ENCODE data around the gene EHMT1.

The EHMT1 gene

DNA sequence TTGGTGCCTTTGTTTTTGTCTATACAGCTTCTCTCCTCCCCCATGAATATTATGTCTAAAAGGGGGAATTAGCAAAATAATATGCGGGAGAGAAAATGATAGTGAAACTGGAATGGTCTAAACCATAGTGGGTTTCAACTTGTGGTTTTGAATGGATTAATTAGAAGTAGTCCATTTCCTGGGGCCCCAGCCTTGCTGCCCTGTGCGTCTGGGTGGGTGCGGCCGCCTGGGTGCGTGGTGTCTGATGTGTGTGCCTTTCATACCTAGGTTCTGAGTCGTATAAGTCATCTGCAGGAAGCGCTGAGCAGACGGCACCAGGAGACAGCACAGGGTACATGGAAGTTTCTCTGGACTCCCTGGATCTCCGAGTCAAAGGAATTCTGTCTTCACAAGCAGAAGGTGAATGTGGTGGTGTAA is 138.8 kb downstream of the EHMT1 start:
- H3K4me3 ChIP-seq (ENCODE audit: low read depth, low read length) = no peak overlapping the region
- no peak overlapping the region for H3K9ac ChIP-seq (ENCODE audit: low read depth, low read length)
- H3K27me3 ChIP-seq (ENCODE audit: control insufficient read depth, insufficient read depth, low read length) = no peaks in the 10 kb centered on the region
- H3K36me3 ChIP-seq (ENCODE audit: control insufficient read depth, insufficient read depth, low read length) = peaks cover 41% of the 10 kb centered on the region
- H3K9me3 ChIP-seq (ENCODE audit: control insufficient read depth, insufficient read depth, low read length) = no peaks in the 10 kb centered on the region
- H3K4me1 ChIP-seq (ENCODE audit: control insufficient read depth, insufficient read depth, low read length) = no peaks in the 10 kb centered on the region

DNA sequence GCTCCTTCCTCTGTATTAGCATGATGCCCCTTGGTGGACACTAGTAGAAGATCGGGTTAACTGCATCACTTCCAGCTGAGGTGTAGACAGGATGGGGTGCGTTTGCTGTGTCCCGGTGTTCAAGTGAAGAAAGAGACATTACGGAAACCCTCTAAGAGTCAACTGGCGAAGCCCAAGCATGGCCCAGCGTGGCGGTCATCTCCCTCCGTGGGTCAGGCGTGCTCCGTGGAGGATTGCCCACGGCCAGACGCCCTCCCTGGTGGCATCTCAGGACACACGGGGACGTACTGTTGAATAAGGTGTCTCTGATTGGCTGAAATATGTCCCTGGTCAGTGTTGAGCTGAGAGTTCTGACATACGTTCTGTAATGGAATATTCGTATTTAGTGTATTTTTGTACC is 139.3 kb downstream of the EHMT1 start:
- Histone ChIP-seq H3K9me3 (ENCODE audit: control insufficient read depth, insufficient read depth, low read length) (no peaks in the 10 kb centered on the region), H3K4me1 (ENCODE audit: control insufficient read depth, insufficient read depth, low read length) (no peaks in the 10 kb centered on the region), H3K4me3 (ENCODE audit: low read depth, low read length) (no peak overlapping the region), H3K36me3 (ENCODE audit: control insufficient read depth, insufficient read depth, low read length) (peaks cover 41% of the 10 kb centered on the region), H3K27me3 (ENCODE audit: control insufficient read depth, insufficient read depth, low read length) (no peaks in the 10 kb centered on the region), H3K9ac (ENCODE audit: low read depth, low read length) (no peak overlapping the region)

DNA sequence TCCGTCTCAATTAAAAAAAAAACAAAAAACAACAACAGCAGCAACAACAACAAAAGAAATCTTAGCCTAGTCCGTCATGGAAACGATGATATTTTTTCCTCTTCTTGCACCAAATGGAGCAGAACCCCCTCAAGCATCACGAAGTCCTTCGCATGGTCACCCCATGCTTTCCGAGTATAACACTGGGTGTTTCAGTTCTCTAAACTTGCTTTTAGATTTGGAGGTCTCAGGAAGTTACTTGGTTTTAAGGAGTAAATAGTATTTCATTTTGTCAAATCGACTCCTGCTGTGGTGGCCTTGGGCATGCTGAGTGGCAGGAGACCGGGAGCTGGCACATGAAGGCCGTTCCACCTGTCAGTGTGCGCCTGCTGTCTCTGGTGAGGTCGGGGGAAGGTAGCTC is 140.3 kb downstream of the EHMT1 start:
- H3K27me3 ChIP-seq (ENCODE audit: control insufficient read depth, insufficient read depth, low read length) = no peaks in the 10 kb centered on the region
- peaks cover 46% of the 10 kb centered on the region for H3K36me3 ChIP-seq (ENCODE audit: control insufficient read depth, insufficient read depth, low read length)
- H3K4me1 ChIP-seq (ENCODE audit: control insufficient read depth, insufficient read depth, low read length) = no peaks in the 10 kb centered on the region
- H3K9ac ChIP-seq (ENCODE audit: low read depth, low read length) = no peak overlapping the region
- H3K4me3 ChIP-seq (ENCODE audit: low read depth, low read length) = no peak overlapping the region
- H3K9me3 ChIP-seq (ENCODE audit: control insufficient read depth, insufficient read depth, low read length) = no peaks in the 10 kb centered on the region

DNA sequence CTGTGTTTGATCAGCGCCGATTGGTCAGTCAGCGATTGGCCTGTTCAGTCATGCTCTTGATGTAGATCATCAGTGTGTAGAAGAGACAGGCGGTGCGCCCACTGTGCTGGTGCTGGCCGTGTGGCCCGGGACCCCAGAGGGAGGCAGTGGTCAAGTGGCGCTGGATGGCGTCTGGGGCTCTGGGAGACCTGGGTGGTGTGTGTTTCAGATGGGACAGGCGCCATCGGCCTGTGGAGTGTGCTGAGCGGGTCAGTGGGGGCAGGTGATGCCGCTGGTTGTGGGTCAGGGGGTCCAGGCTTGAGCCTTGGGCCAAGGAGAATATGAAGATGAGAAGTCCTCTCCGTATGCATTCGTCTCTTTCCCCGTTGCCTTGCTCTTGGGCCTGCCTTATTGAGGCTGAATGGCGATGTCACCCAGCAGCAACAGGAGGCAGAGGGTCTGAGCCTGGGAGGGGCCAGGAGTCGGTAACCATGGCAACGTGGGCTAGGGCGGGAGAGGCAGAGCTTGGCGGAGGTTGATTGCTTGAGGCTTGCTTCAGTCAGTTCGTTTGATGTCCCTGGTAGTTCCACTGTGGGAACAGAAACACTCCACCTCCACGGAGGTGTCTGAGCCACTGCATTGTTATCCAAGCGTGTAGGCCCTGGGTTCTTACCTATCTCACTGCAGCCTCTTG is 141.0 kb downstream of the EHMT1 start:
- H3K36me3 ChIP-seq (ENCODE audit: control insufficient read depth, insufficient read depth, low read length) = peaks cover 43% of the 10 kb centered on the region
- no peak overlapping the region for H3K9ac ChIP-seq (ENCODE audit: low read depth, low read length)
- H3K27me3 ChIP-seq (ENCODE audit: control insufficient read depth, insufficient read depth, low read length) = no peaks in the 10 kb centered on the region
- H3K9me3 ChIP-seq (ENCODE audit: control insufficient read depth, insufficient read depth, low read length) = no peaks in the 10 kb centered on the region
- no peak overlapping the region for H3K4me3 ChIP-seq (ENCODE audit: low read depth, low read length)
- no peaks in the 10 kb centered on the region for H3K4me1 ChIP-seq (ENCODE audit: control insufficient read depth, insufficient read depth, low read length)

DNA sequence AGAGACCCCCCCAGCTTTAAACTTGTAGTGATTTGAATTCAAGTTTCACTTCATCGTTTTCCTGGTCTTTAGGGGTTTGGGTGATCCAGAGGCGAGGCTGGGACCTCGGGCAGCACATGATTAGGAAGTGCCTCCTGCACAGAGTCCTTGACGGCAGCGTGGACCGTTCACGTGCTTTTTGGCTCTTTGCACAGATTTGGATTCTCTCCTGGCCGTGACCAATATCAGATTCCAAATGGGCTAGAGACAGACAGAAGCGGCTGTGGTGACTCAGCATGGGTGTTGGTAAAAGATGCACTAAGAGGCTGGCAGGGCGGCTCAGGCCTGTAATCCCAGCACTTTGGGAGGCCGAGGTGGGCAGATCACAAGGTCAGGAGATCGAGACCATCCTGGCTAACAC is 141.6 kb downstream of the EHMT1 start:
- Histone ChIP-seq H3K4me3 (ENCODE audit: low read depth, low read length) (no peak overlapping the region), H3K9me3 (ENCODE audit: control insufficient read depth, insufficient read depth, low read length) (no peaks in the 10 kb centered on the region), H3K4me1 (ENCODE audit: control insufficient read depth, insufficient read depth, low read length) (no peaks in the 10 kb centered on the region), H3K9ac (ENCODE audit: low read depth, low read length) (no peak overlapping the region), H3K27me3 (ENCODE audit: control insufficient read depth, insufficient read depth, low read length) (no peaks in the 10 kb centered on the region), H3K36me3 (ENCODE audit: control insufficient read depth, insufficient read depth, low read length) (peaks cover 37% of the 10 kb centered on the region)

DNA sequence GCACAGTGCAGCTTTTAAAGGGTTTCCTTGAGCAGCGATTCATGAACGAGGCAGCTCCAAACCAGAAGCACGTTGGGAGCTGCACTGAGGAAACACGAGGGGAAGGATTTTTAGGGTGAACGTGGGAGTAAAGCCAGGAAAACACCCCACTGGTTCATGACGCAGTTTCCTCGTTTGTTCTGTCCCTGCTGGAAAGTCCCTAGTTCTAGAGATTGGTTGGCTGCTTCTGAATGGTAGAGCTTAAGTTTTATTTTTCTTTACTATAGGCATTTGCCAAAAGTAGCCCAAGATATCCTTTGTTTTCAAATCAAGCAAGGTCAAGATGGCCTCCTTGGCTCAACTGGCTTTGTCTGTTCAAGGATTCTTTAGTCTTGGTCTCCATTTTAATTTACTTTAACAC is 142.2 kb downstream of the EHMT1 start:
- no peak overlapping the region for H3K9ac ChIP-seq (ENCODE audit: low read depth, low read length)
- H3K9me3 ChIP-seq (ENCODE audit: control insufficient read depth, insufficient read depth, low read length) = no peaks in the 10 kb centered on the region
- no peaks in the 10 kb centered on the region for H3K27me3 ChIP-seq (ENCODE audit: control insufficient read depth, insufficient read depth, low read length)
- peaks cover 37% of the 10 kb centered on the region for H3K36me3 ChIP-seq (ENCODE audit: control insufficient read depth, insufficient read depth, low read length)
- H3K4me3 ChIP-seq (ENCODE audit: low read depth, low read length) = no peak overlapping the region
- H3K4me1 ChIP-seq (ENCODE audit: control insufficient read depth, insufficient read depth, low read length) = no peaks in the 10 kb centered on the region

DNA sequence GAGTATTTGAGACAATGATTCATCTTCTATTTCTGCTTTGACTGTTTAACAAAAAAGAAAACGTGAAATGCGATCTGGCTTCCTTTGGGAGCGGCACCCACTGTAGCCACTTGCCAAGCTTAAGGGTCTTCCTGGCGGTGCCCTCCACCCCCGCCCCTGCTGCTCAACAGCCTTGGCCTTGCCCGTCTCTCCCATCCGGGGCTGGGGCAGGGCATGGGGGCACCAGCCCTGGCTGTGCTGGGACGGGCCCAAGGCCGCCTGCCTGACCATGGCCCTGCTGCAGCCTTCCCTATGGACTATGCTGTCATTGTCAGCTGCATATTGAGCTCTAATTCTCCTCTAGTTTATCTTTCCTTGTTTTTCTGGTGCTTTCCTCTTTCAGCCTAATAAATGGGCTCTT is 143.0 kb downstream of the EHMT1 start:
- no peaks in the 10 kb centered on the region for H3K27me3 ChIP-seq (ENCODE audit: control insufficient read depth, insufficient read depth, low read length)
- H3K4me3 ChIP-seq (ENCODE audit: low read depth, low read length) = no peak overlapping the region
- no peaks in the 10 kb centered on the region for H3K4me1 ChIP-seq (ENCODE audit: control insufficient read depth, insufficient read depth, low read length)
- peaks cover 42% of the 10 kb centered on the region for H3K36me3 ChIP-seq (ENCODE audit: control insufficient read depth, insufficient read depth, low read length)
- no peak overlapping the region for H3K9ac ChIP-seq (ENCODE audit: low read depth, low read length)
- no peaks in the 10 kb centered on the region for H3K9me3 ChIP-seq (ENCODE audit: control insufficient read depth, insufficient read depth, low read length)

DNA sequence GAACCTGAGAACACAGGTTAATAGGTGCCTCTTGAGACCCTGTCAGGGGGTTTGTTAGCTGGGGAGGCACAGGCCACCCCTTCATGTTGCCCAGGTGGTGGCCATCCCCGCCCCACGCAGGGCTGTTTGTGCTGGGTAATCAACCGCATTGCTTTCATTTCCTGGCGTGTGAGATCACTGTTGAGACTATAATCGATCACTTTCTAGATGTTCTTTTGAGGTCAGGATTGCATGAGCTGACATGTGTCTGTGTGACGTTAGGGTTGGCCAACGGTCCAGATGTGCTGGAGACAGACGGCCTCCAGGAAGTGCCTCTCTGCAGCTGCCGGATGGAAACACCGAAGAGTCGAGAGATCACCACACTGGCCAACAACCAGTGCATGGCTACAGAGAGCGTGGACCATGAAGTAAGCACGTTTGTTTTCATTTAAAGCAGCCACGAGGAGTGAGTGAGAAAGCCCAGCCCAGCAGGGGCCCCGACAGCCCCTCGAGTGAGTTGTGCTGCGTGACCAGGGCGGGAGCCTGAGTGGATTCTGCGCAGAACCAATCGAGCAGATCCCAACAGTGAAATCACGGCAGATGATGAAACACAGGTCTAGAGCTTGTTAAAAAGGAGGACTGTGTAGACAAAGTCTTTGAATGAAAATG is 143.7 kb downstream of the EHMT1 start:
- H3K4me3 ChIP-seq (ENCODE audit: low read depth, low read length) = no peak overlapping the region
- H3K36me3 ChIP-seq (ENCODE audit: control insufficient read depth, insufficient read depth, low read length) = peaks cover 46% of the 10 kb centered on the region

DNA sequence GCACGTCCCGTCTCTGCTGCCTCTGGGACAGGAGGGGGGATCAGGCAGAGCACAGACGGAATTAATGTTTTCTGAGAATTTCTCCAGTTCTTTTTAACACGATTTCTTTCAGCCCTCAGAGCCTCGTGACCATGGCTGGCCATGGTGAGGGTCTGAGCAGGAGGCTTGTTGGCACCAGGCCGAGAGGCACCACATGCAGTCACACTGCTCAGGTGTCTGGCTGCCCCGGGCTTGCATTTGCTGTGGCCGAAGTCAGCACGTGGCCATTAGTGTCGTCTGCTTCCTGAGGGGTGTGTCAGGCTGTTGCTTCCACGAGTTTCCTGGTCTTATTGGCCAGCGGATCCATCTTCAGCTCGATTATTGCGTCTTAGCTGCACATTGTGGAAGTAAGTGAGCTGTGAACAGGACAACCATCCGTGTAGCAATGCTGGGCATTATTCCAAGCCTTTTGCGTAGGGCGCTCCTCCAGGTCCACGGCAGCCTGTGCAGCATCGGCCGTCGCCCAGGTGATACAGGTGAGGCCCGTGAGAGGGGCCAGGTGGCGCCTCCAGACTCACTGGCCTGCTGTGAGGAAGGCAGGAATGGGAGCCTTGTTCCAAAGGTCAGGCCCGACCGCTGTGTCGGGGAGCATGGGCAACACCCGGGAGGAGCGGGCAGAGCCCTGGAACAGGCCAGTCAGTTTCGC is 144.6 kb downstream of the EHMT1 start:
- H3K9ac ChIP-seq (ENCODE audit: low read depth, low read length) = no peak overlapping the region
- H3K4me1 ChIP-seq (ENCODE audit: control insufficient read depth, insufficient read depth, low read length) = no peaks in the 10 kb centered on the region
- H3K4me3 ChIP-seq (ENCODE audit: low read depth, low read length) = no peak overlapping the region
- H3K9me3 ChIP-seq (ENCODE audit: control insufficient read depth, insufficient read depth, low read length) = no peaks in the 10 kb centered on the region
- H3K36me3 ChIP-seq (ENCODE audit: control insufficient read depth, insufficient read depth, low read length) = peaks cover 44% of the 10 kb centered on the region
- H3K27me3 ChIP-seq (ENCODE audit: control insufficient read depth, insufficient read depth, low read length) = no peaks in the 10 kb centered on the region

More for the DNA sequence above, 143.7 kb downstream of the EHMT1 start:
- H3K27me3 ChIP-seq (ENCODE audit: control insufficient read depth, insufficient read depth, low read length) = no peaks in the 10 kb centered on the region
- H3K9ac ChIP-seq (ENCODE audit: low read depth, low read length) = no peak overlapping the region
- no peaks in the 10 kb centered on the region for H3K4me1 ChIP-seq (ENCODE audit: control insufficient read depth, insufficient read depth, low read length)
- H3K9me3 ChIP-seq (ENCODE audit: control insufficient read depth, insufficient read depth, low read length) = no peaks in the 10 kb centered on the region

DNA sequence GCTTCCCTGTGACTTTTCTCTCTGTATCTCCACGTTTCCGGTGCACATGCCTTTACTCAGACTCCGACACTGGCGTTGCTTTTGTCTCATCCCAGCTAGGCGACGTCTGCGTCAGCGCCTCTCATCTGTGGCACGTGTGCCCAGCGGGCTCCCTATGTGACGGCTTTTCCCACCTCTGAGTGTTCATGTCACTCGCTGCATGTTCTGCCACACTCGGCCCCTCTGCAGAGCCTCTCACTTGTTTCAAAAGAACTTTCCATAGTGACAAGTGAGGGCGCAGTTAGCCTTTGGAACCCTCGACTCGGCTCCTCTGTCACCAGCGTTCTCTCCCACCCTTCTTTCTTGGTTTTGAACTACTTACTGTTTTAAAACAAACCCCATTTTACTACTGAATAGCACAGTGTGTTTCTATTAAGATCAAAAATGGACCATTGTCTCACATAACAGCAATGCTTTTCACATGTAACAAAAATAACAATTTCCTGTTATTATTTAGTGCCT is 145.4 kb downstream of the EHMT1 start:
- no peaks in the 10 kb centered on the region for H3K9me3 ChIP-seq (ENCODE audit: control insufficient read depth, insufficient read depth, low read length)
- H3K9ac ChIP-seq (ENCODE audit: low read depth, low read length) = no peak overlapping the region
- peaks cover 45% of the 10 kb centered on the region for H3K36me3 ChIP-seq (ENCODE audit: control insufficient read depth, insufficient read depth, low read length)
- H3K4me3 ChIP-seq (ENCODE audit: low read depth, low read length) = no peak overlapping the region
- no peaks in the 10 kb centered on the region for H3K27me3 ChIP-seq (ENCODE audit: control insufficient read depth, insufficient read depth, low read length)
- no peaks in the 10 kb centered on the region for H3K4me1 ChIP-seq (ENCODE audit: control insufficient read depth, insufficient read depth, low read length)

DNA sequence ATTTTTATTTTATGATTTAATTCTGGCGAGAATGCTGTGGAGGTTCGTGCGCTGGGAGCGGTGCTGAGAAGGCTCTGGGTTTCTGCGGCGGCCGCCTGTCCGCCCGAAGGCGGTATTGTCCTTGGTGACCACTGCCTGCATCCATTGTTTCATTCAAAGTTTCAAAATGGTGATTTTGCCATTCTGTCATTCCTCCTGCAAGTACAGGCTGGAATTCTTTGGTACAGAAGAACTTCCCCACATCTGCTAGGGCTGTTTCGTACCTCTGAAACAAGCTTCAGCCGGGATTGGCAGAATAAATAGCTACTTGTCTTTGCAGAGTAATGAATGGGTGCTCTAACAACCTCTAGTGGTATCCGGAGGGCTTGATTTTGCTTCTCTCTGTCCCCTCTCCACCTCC is 146.2 kb downstream of the EHMT1 start:
- peaks cover 37% of the 10 kb centered on the region for H3K36me3 ChIP-seq (ENCODE audit: control insufficient read depth, insufficient read depth, low read length)
- no peaks in the 10 kb centered on the region for H3K9me3 ChIP-seq (ENCODE audit: control insufficient read depth, insufficient read depth, low read length)
- no peak overlapping the region for H3K4me3 ChIP-seq (ENCODE audit: low read depth, low read length)
- H3K9ac ChIP-seq (ENCODE audit: low read depth, low read length) = no peak overlapping the region
- H3K27me3 ChIP-seq (ENCODE audit: control insufficient read depth, insufficient read depth, low read length) = no peaks in the 10 kb centered on the region
- H3K4me1 ChIP-seq (ENCODE audit: control insufficient read depth, insufficient read depth, low read length) = no peaks in the 10 kb centered on the region

DNA sequence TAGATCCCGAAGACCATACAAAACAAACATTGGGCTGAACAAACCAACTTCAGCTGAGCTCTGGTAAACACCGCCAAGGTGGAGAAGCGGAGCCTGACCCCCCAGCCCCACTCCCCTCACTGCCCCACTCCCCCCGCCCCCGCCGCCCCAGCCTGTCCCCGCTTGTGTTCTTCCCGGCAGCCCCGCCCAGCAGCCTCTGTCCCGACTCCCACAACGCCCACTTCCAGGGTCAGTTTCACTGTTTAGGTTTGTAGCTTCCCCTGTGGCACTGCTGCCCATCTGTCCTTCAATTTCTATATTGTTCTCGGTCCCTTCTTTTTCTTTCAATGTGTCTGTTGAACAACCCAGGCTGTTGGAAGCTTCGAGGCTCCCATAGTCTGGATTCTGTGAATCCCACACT is 146.7 kb downstream of the EHMT1 start:
- Histone ChIP-seq H3K36me3 (ENCODE audit: control insufficient read depth, insufficient read depth, low read length) (peaks cover 36% of the 10 kb centered on the region), H3K9me3 (ENCODE audit: control insufficient read depth, insufficient read depth, low read length) (no peaks in the 10 kb centered on the region), H3K27me3 (ENCODE audit: control insufficient read depth, insufficient read depth, low read length) (no peaks in the 10 kb centered on the region), H3K4me3 (ENCODE audit: low read depth, low read length) (no peak overlapping the region), H3K4me1 (ENCODE audit: control insufficient read depth, insufficient read depth, low read length) (no peaks in the 10 kb centered on the region), H3K9ac (ENCODE audit: low read depth, low read length) (no peak overlapping the region)

All from iPS-15b (cell line).